Measurements from ENCODE around the gene WIZ. TPM values are rescaled to one million over a fixed set of nuclear protein-coding genes. Genes with fewer than 3 reads are reported as not detected.

The WIZ gene
- polyA plus RNA-seq, 1 donor (not counting 4 experiments of a cell fraction or from before 2014, with no cell fraction given): 5.1 TPM

DNA sequence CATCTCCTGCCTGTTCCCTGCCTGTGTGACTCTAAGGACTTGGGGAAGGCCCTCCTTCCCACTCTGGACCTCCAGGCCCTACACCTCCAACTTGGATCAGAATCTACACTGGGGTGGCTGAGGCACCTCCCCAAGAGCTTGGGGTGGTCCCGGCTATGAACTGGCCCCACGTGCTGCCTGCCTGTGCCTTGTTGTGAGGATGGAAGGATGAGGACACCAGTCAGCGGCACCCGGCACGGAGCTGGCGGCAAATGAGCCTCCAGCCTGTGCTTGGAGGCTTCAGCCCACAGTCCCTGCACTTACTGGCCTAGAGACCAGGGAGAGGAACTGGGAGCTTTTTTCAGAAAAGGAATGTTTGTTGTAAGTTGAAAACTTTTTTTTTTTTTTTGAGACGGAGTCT is 78.6 kb downstream of the WIZ start:
- no peak for DNase-seq (ENCODE audit: low read depth, low spot score)
- H3K27me3 ChIP-seq (ENCODE audit: control insufficient read depth, extremely low read depth, insufficient read depth, low read length): no peaks in the 10 kb centered on the region
- H4K20me1 ChIP-seq (ENCODE audit: control insufficient read depth, extremely low read depth, insufficient read depth, low read length): peaks cover 4% of the 10 kb centered on the region
- TF ChIP-seq, protein P1, sequence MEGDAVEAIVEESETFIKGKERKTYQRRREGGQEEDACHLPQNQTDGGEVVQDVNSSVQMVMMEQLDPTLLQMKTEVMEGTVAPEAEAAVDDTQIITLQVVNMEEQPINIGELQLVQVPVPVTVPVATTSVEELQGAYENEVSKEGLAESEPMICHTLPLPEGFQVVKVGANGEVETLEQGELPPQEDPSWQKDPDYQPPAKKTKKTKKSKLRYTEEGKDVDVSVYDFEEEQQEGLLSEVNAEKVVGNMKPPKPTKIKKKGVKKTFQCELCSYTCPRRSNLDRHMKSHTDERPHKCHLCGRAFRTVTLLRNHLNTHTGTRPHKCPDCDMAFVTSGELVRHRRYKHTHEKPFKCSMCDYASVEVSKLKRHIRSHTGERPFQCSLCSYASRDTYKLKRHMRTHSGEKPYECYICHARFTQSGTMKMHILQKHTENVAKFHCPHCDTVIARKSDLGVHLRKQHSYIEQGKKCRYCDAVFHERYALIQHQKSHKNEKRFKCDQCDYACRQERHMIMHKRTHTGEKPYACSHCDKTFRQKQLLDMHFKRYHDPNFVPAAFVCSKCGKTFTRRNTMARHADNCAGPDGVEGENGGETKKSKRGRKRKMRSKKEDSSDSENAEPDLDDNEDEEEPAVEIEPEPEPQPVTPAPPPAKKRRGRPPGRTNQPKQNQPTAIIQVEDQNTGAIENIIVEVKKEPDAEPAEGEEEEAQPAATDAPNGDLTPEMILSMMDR (optimal IDR thresholded peaks at IDR 0.05 in 1 of 3, IDR thresholded peaks at IDR 0.05 in 1 of 3, conservative IDR thresholded peaks at IDR 0.05 in 1 of 3; ENCODE audit: extremely low read depth in 1 of 3, insufficient read depth in 2 of 3, low read length in 3 of 3): no peak
- no peak for TF ChIP-seq EZH2 (IDR thresholded peaks at IDR 0.05; ENCODE audit: low read length)
- H3K9ac ChIP-seq (ENCODE audit: control insufficient read depth, extremely low read depth, insufficient read depth, low read length): no peak overlapping the region
- peaks cover 37% of the 10 kb centered on the region for H3K79me2 ChIP-seq (ENCODE audit: control insufficient read depth, insufficient read depth, low read length)
- no peak for FAIRE-seq
- peaks cover 47 to 62% of the 10 kb centered on the region in 2 experiments for H3K36me3 ChIP-seq (ENCODE audit: control insufficient read depth in 2 of 2, extremely low read depth in 1 of 2, insufficient read depth in 2 of 2, low read length in 2 of 2)
- dilution Hi-C loops (cut with MboI; ENCODE audit: extremely low pct_ligation_motif_present, low sequenced_read_pairs): no loop called here
- no peaks in the 10 kb centered on the region for H3K9me1 ChIP-seq (ENCODE audit: control insufficient read depth, extremely low read depth, insufficient read depth, low read length)
- H3K4me1 ChIP-seq (ENCODE audit: control insufficient read depth, extremely low read depth, insufficient read depth, low read length): no peaks in the 10 kb centered on the region
- no peak overlapping the region for H3K4me2 ChIP-seq (ENCODE audit: control insufficient read depth, extremely low read depth, insufficient read depth, low read depth, low read length)
- no peak overlapping the region for H3K4me3 ChIP-seq (ENCODE audit: control insufficient read depth in 2 of 3, extremely low read depth in 1 of 3, insufficient read depth in 2 of 3, low read depth in 1 of 3, low read length in 3 of 3)
- H3K9me3 ChIP-seq (ENCODE audit: control insufficient read depth, low read depth, low read length): no peaks in the 10 kb centered on the region
- H3K27ac ChIP-seq (ENCODE audit: control insufficient read depth, insufficient read depth, low read length): no peak overlapping the region
- H2AFZ ChIP-seq (ENCODE audit: control insufficient read depth, low read length): no peak overlapping the region

Small RNA genes lying within 50 kb of the gene (small RNA-seq; reads per million reads assigned to genes)
- gene MIR1470 (ENCODE audit: insufficient read length in 3 of 3, low read depth in 3 of 3, low replicate concordance in 1 of 3): 0 reads per million in 3 experiments

Other genes starting within 250 kb of the WIZ start
- gene NOTCH3, start 249.0 kb downstream of the WIZ start, polyA plus RNA-seq: 2.5 to 14.9 TPM (median 4.1 TPM) in 3 replicates
- 0.33 to 1.2 TPM (median 0.51 TPM) in 3 replicates for gene EPHX3, start 217.5 kb downstream of the WIZ start, polyA plus RNA-seq
- 3.7 to 9.2 TPM (median 5.5 TPM) in 3 replicates for gene BRD4, start 117.4 kb downstream of the WIZ start, polyA plus RNA-seq
- gene AKAP8, start 70.2 kb downstream of the WIZ start, polyA plus RNA-seq: 16.8 to 18.1 TPM (median 18.1 TPM) in 3 replicates
- gene AKAP8L, start 31.0 kb downstream of the WIZ start, polyA plus RNA-seq: 28.4 to 48.2 TPM (median 44.3 TPM) in 3 replicates
- gene RASAL3, start 14.6 kb upstream of the WIZ start, polyA plus RNA-seq: 0.04 TPM in 1 of 3 replicates, not detected in the others
- not detected in 3 replicates for gene PGLYRP2, start 29.5 kb upstream of the WIZ start, polyA plus RNA-seq
- gene CYP4F22, start 58.6 kb upstream of the WIZ start, polyA plus RNA-seq: 0.43 to 0.62 TPM (median 0.59 TPM) in 3 replicates
- not detected in 3 replicates for gene CYP4F8, start 165.3 kb upstream of the WIZ start, polyA plus RNA-seq
- gene CYP4F3, start 190.9 kb upstream of the WIZ start, polyA plus RNA-seq: 0.32 to 1.1 TPM (median 0.76 TPM) in 3 replicates
- 0.85 to 2.0 TPM (median 1.9 TPM) in 3 replicates for gene CYP4F12, start 223.1 kb upstream of the WIZ start, polyA plus RNA-seq